HG03103 (cell line): ENCODE results near the gene RCN1.
"Not testable (repeated sequence)": the region's sequence is repeated elsewhere in the genome, so short reads cannot be mapped to it uniquely, and the experiment has no call there.

Experiments used
- ATAC-seq: cut with Tn5 transposase; IDR thresholded peaks from one replicate; pipeline ENCODE4 v1.9.1; 2021; ENCODE audit warnings: low read depth; ENCODE audit not compliant: unreplicated experiment

The RCN1 gene

GRCh38 chr11:32109138-32109537 is 18.3 kb downstream of the RCN1 start:
- no peak for ATAC-seq

DNA sequence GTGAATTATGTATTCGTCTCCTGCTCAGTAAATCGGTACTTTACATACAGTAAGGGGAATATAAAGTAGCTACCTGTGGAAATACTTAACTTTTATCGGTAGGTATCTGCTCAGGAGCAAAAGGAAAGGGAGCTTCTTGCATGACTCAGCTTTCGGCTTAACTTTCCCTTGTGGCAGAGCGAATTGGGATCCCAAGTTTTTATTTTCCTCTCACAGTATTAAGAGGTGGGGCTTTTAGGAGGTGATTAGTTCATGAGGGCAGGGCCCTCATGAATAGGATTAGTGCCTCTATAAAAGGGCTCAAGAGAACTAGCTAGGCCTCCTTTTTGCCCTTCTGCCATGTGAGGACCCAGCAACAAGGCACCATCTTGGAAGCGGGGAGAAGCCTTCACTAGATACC is 18.7 kb downstream of the RCN1 start:
- no peak for ATAC-seq

- ATAC-seq: no peak
These were observed 19.9 kb downstream of the RCN1 start for GRCh38 chr11:32110795-32111194.

- ATAC-seq: no peak
These were observed 22.5 kb downstream of the RCN1 start for GRCh38 chr11:32113200-32113919.

DNA sequence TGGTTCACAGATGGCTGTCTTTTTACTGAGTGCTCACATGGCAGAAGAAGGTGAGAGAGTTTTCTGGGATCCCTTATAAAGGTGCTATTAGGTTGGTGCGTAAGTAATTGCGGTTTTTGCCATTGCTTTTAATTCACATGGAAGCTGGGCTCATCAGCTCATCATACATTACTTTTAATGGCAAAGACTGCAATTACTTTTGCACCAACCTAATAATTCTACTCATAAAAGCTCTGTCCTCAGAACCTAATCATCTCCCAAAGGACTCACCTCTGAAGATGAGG is 23.0 kb downstream of the RCN1 start:
- no peak for ATAC-seq

- no peak for ATAC-seq
These were observed 24.6 kb downstream of the RCN1 start for GRCh38 chr11:32115446-32115845.

GRCh38 chr11:32116668-32117067 is 25.8 kb downstream of the RCN1 start:
- no peak for ATAC-seq

DNA sequence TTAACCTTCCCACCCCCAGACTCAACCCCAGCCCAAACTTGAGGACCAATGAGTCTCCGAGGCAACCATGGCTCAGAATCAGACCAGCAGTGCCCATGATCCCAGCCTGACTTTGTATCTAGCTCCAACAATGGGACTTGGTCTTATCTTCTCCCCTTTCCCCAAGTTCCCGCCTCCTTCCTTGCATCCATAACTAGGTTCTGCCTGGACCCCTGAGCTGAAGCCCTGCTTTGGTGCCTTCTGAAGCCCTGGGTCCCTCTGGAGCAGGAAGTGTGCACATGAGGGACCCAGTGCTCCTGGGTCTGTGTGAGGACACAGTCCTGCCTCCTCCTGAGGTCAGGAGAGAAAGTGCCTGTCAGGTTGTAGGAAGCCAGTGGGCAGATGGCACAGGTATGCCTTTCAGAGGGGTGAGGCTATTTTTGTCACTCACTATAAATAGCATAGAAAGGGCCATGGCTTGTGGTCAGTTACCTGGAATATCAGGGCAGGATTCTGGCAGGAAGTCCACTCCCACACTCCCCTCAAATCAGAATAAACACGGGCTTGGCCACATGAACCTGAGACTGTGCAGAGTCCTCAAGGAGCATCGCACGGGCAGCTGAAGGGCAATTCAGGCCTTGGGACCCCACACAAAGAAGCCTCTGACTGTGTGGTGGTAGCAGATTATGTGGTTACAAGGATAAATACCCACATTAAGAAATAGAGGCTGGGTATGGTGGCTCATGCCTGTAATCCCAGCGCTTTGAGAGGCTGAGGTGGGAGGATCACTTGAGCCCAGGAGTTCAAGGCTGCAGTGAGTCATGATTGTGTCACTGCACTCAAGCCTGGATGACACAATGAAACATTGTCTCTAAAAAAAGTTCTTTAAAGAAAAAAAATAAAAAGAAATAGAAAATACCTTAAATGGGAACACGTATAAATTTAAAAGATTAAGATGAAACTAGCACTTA is 27.4 kb downstream of the RCN1 start:
- no peak for ATAC-seq

DNA sequence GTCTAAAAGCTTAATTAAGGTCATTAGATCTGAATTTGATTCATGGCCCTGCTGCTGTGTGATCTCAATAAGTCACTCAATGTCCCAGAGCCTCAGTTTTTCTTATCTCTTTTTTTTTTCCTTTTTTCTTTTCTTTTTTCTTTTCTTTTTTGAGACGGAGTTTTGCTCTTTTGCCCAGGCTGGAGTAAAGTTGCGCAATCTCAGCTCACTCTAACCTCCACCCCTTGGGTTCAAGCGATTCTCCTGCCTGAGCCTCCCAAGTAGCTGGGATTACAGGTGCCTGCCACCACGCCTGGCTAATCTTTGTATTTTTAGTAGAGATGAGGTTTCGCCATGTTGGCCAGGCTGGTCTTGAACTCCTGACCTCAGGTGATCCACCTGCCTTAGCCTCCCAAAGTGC is 28.3 kb downstream of the RCN1 start:
- ATAC-seq: not testable (repeated sequence)

- ATAC-seq: no peak
These were observed 30.1 kb downstream of the RCN1 start for GRCh38 chr11:32121012-32121411.

DNA sequence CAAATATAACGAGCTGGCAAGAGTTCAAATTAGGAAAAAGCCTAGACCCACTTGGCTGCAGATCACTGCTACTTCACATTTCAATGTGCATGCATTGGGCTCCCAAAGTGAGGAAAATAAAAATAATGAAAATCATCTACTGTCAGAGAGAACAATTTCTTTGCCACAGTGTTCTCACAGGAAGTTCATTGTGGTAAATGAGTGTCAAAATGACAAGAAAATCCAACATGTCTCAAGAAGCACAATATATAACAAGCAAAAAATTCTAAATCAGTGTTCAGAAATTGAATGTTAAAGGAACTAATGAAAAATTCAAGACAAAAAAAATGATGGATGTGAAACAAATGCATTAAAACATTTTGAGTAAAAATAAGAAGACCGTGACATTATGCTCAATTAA is 31.3 kb downstream of the RCN1 start:
- ATAC-seq: no peak

GRCh38 chr11:32131321-32131720 is 40.4 kb downstream of the RCN1 start:
- ATAC-seq: no peak

- ATAC-seq: no peak
These were observed 45.8 kb downstream of the RCN1 start for GRCh38 chr11:32136657-32137056.

DNA sequence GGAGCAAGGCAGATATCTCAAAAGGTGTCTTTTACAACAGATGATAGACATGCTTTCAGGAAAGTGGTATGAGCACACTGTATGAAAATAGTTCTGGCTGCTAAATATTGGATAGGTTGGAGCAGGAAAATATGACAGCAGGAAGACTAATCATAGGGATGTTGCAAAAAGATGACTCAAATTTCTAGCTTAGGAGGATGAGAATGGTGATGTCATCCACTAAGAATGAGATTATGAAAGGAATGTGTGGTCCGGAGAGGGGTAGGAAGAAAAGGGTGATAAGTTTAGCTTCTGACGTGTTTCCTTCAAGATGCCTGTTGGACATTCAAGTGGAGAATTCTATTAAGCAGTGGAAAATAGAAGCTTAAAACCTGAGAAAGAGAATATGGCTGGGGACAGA is 46.4 kb downstream of the RCN1 start:
- no peak for ATAC-seq

DNA sequence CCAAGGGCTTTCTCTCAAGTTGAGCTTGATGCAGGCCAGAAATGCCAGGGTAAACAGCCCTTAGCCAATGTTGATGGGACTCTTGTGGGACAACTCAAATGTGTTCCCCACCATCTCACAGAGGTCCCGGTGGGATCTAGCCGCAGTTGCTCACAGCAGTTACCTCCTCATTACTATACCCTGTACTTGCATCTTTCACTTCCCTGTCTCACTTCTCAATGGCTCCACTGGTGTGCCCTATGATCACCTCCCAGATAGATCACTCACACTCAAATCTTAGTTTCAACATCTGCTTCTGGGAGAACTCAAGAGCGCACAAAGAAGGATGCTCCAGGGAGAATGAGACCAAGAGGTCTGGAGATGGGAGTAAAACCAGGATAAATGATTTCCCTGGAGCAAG is 47.0 kb downstream of the RCN1 start:
- no peak for ATAC-seq

DNA sequence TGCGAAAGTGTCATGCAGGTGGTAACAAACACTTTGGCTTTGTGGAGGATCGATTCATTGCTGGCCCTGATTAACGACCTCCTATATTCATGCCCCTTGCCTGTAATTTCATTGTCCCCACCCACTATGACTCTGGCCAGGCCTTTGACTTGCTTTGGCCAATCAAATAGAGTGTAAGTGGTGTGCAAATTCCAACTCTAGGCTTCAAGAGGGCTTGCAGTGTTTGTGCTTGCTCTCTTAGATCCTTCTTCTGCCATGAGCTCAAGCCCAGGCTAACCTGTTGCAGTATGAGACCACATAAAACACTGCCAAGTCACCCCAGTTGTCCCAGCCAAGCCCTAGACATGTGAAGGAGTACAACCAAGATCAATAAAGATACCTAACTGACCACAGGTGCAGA is 48.0 kb downstream of the RCN1 start:
- ATAC-seq: no peak

GRCh38 chr11:32139896-32140520 is 49.1 kb downstream of the RCN1 start:
- ATAC-seq: no peak

DNA sequence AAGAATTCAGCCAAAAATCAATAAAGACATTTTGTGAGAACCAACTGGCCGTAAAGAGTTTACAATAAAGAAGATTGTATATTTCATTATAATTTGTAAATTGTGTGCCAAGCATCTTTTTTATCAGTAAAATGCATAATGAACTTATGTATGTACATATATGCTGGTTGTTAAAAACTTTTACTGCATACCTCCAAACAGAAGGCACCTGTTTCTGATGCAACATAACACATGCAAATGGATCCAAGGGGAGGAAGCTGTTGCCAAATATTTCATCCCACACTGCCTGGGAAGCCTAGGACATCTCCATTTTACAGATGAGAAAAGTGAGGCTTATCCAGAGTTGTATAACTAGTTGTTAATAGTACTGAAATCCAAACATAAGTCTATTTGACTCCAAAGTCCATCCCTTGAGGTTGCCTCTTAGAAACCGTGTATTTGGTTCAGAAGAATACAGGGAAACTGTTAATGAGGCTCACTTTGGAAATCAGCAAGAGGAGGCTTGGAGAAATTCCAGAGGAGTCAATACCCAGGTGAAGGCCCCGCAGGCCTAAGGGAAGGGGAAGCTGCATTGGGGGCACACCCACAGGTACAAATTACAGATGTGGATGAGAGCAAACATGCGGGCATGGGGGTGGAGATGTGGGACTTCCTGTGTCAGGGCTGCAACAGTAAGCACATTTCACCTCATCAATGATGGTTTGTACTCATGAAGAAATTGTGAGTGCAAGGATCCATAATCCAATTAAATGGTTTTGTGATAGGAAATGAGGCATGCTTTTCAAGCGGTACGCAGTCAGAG is 51.1 kb downstream of the RCN1 start:
- ATAC-seq: no peak

GRCh38 chr11:32143378-32143777 is 52.5 kb downstream of the RCN1 start:
- no peak for ATAC-seq

DNA sequence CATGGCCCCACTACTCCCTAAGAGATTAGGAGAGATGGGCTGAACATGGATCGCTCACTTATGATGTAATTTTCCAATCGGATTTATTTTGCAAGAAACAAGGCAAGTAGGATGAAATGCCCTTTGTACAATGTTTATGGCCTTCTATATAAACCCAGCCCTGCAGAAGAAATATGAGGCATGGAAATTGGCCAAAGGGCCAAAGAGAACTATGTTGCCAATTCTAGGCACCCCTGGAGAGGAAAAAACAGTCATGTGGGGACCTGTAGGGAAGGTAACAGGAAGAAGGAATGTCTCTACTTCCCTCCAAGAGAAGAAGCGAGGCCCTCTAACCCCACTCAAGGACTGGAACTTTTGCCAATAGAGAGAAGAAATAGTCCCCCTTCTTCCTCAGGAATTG is 54.4 kb downstream of the RCN1 start:
- no peak for ATAC-seq

DNA sequence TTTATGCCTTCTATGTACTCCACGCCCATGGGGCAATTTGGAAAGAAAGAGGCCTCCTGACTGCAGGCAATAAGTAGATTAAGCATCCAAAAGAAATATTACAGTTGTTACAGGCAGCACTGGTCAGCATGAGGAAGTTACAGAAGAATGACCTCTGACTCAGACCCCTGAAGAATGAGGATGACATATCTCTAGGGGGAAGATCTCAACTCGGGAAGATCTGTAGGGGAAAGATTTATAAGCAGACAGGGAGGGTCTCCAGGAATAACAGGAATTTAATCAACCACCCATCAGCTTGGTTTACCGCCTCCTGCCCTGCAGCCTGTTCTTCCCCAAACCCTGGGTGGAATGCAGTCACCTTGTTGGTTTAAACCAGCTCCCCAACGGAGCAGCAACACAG is 58.0 kb downstream of the RCN1 start:
- ATAC-seq: no peak
